ENCODE data around the gene TDRD9. TPM values are rescaled to one million over a fixed set of nuclear protein-coding genes. Genes with fewer than 3 reads are reported as not detected.

TDRD9 gene
- total and polyA plus RNA-seq, 4 donors, result 1.1 to 2.7 (median 2.0) TPM

DNA sequence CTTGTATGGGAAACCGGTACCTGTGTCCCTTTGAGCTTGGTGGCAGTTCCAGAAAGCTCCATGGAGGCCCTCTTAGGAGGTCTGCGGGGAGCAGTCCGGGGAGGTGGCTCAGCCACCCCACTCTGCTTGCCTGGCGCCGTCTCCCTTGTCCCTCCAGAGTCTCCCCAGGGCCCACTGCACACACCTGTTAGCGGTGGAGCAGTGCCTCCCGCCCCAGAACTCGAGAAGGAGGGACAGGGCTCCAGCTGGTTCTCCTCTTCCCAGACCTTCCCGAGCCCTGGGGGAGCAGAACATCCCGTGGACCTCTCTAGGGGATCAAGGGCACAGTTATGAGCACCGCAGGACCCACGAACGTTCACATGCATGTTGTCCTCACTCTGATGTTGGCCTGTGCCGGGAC lies 168.1 kb downstream of the TDRD9 start:
- intact Hi-C loops (cut with DNase I), result no loop called here
- H3K4me1 ChIP-seq (ENCODE audit: control insufficient read depth in 1 of 2, insufficient read depth in 2 of 2, low read length in 2 of 2), result no peaks in the 10 kb centered on the region
- H3K4me3 ChIP-seq (ENCODE audit: low read length in 2 of 2), result no peak overlapping the region
- DNase-seq, result no peak
- H3K27me3 ChIP-seq (ENCODE audit: control insufficient read depth in 1 of 2, insufficient read depth in 2 of 2, low read length in 1 of 2), result no peaks in the 10 kb centered on the region
- no peaks in the 10 kb centered on the region for H3K36me3 ChIP-seq (ENCODE audit: control insufficient read depth in 1 of 2, insufficient read depth in 2 of 2, low read length in 1 of 2)
- no peak overlapping the region for H3K27ac ChIP-seq (ENCODE audit: low read depth in 1 of 2, low read length in 2 of 2)
- ATAC-seq (ENCODE audit: low FRiP score), result no peak
- H3K9me3 ChIP-seq (ENCODE audit: control insufficient read depth, low read length), result no peaks in the 10 kb centered on the region
- WGBS, 2 donors, result 89 to 91% methylated on average over 14 of the region's 14 CpGs

DNA sequence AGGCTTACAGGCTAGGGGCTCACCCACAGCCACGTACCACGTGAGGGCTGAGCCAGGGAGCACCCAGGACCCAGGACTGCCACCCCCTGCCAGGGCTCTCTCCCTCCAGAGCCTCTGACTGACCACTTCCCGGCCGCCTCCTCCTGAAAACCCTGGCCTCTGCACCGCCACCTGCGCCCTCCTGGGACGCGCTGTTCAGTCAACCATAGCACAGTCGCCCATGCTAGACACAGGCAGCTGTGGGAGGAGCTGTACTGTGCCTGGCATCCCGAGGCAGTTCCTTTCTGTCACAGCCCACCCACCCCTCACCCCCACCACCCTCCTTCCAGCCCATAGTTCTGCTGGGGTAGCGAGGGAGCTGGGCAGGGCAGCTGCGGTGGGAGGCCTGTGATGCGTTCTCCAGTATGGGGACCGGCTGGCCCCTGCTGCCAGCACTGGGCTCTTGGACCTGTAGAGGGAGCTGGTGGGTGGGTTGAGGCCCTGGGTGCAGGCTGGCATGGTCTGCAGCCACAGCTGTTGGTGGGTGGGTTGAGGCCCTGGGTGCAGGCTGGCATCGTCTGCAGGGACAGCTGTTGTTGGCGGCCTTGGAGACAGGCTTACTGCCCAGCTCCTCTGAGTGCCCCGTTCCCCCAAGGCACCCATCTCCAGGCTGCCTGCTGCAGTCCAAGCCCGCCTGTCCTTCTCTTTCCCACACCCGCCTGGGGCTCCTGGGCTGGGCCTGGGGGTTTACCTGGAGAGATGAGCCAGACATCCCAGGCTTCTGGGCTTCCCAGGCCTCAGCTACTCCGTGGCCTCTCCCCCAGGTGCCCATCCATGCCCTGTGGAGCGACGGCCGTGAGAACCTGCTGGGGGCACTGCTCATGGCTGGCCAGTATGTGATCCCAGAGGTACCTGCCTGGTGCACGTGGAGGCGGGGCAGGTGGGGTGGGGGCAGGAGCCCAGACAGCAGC lies 168.8 kb downstream of the TDRD9 start:
- H3K27me3 ChIP-seq (ENCODE audit: control insufficient read depth in 1 of 2, insufficient read depth in 2 of 2, low read length in 1 of 2), result no peaks in the 10 kb centered on the region
- intact Hi-C loops (cut with DNase I), result no loop called here
- H3K4me1 ChIP-seq (ENCODE audit: control insufficient read depth in 1 of 2, insufficient read depth in 2 of 2, low read length in 2 of 2), result no peaks in the 10 kb centered on the region
- no peaks in the 10 kb centered on the region for H3K36me3 ChIP-seq (ENCODE audit: control insufficient read depth in 1 of 2, insufficient read depth in 2 of 2, low read length in 1 of 2)
- DNase-seq, result peak; percentile 42 to 59
- H3K4me3 ChIP-seq (ENCODE audit: low read length in 2 of 2), result no peak overlapping the region
- H3K9me3 ChIP-seq (ENCODE audit: control insufficient read depth, low read length), result no peaks in the 10 kb centered on the region
- 76 to 80% methylated on average over 25 of the region's 25 CpGs for WGBS, 2 donors
- H3K27ac ChIP-seq (ENCODE audit: low read depth in 1 of 2, low read length in 2 of 2), result no peak overlapping the region
- ATAC-seq (ENCODE audit: low FRiP score), result no peak

DNA sequence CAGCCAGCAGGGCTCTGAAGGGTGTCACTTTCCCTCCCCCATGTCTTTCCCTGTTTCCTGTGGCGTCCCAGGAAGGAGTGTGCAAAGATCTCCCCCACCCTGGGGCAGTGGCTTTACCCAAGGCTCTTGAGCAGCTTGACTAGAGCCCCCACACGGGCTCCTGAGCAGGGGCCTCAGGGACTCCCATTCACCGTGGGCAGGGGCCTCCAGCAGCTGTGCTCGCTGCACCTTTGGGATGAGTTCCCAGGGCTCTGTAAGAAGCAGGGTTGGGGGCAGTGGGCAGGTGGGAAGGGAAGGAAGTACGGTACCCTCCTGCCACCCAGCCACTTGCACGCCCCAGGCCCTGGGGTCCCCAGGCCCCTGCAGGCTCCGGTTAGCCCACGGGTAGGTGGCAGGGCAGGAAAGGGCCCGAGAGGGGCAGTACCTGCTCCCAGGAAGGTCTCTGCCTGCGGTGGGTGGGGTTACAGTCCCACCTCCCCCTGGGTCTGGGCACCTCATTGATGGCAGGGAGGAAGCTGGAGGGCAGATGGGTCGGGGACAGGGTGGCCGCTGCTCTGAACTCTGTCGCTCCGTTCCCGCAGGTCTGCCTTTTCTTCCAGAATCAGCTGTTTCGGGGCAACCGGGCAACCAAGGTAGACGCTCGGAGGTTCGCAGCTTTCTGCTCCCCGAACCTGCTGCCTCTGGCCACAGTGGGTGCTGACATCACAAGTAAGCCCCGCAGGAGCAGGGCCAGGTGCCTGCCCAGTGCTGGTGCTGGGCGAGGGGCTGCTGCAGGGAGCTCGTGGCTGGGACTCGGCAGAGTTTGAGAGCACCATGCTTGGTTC lies 170.2 kb downstream of the TDRD9 start:
- no peaks in the 10 kb centered on the region for H3K36me3 ChIP-seq (ENCODE audit: control insufficient read depth in 1 of 2, insufficient read depth in 2 of 2, low read length in 1 of 2)
- no peak overlapping the region for H3K27ac ChIP-seq (ENCODE audit: low read depth in 1 of 2, low read length in 2 of 2)
- no peaks in the 10 kb centered on the region for H3K9me3 ChIP-seq (ENCODE audit: control insufficient read depth, low read length)
- no peaks in the 10 kb centered on the region for H3K27me3 ChIP-seq (ENCODE audit: control insufficient read depth in 1 of 2, insufficient read depth in 2 of 2, low read length in 1 of 2)
- ATAC-seq (ENCODE audit: low FRiP score) (no peak), DNase-seq (peak; percentile 39 to 64)
- no peaks in the 10 kb centered on the region for H3K4me1 ChIP-seq (ENCODE audit: control insufficient read depth in 1 of 2, insufficient read depth in 2 of 2, low read length in 2 of 2)
- H3K4me3 ChIP-seq (ENCODE audit: low read length in 2 of 2), result no peak overlapping the region
- intact Hi-C loops (cut with DNase I), result no loop called here
- WGBS, 2 donors, result 91 to 94% methylated on average over 25 of the region's 25 CpGs

DNA sequence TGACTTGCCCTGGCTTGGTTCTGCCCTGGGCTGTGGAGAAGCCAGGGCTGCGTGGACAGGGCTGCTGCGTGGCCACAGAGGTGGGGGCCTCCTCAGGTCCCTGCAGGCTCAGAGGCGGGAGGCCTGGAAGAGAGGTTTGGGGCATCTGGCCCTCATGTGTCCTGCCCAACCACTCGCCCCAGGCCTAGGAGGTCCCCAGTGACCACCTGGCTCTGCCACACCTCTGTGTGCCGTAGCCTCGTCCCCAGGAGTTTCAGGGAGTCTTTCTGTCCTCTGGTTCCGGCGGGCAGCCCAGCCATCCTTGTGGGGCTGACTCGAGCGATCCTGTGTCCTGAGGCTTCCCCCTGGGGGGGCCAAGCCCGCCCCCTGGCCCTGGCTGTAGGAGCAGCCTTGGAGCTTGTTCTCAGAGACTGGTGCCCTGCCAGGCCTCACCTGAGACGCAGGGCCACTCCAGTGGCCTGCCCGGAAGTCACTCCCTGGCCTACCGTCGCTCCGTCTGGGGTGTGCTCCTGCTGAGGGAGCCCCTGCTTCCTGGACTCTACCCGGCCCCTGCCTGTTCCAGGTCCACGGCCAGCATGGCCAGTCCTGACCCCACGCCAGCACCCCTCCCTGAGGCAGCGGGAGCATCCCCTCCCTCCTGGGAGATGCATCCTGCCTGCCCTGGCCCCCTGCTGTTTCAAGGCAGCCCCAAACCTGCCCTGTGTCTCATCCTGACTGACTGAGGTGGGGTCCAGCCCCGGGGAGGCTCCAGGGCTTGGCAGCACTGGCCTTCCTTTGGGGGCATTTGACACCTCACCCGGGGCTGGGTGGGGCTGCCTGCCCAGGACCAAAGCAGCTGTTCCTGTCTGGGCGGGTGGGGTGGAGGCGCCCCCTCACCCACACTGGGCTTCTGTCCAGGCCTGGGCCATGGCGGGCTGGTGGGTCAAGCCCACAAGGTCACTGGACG lies 171.1 kb downstream of the TDRD9 start:
- intact Hi-C loops (cut with DNase I), result no loop called here
- H3K4me1 ChIP-seq (ENCODE audit: control insufficient read depth in 1 of 2, insufficient read depth in 2 of 2, low read length in 2 of 2), result no peaks in the 10 kb centered on the region
- H3K27me3 ChIP-seq (ENCODE audit: control insufficient read depth in 1 of 2, insufficient read depth in 2 of 2, low read length in 1 of 2), result no peaks in the 10 kb centered on the region
- H3K27ac ChIP-seq (ENCODE audit: low read depth in 1 of 2, low read length in 2 of 2), result no peak overlapping the region
- no peak overlapping the region for H3K4me3 ChIP-seq (ENCODE audit: low read length in 2 of 2)
- WGBS, 2 donors, result 85 to 89% methylated on average over 25 to 26 of the region's 26 CpGs
- no peak for ATAC-seq (ENCODE audit: low FRiP score)
- peak; percentile 45 to 71 for DNase-seq
- H3K36me3 ChIP-seq (ENCODE audit: control insufficient read depth in 1 of 2, insufficient read depth in 2 of 2, low read length in 1 of 2), result no peaks in the 10 kb centered on the region
- H3K9me3 ChIP-seq (ENCODE audit: control insufficient read depth, low read length), result no peaks in the 10 kb centered on the region

DNA sequence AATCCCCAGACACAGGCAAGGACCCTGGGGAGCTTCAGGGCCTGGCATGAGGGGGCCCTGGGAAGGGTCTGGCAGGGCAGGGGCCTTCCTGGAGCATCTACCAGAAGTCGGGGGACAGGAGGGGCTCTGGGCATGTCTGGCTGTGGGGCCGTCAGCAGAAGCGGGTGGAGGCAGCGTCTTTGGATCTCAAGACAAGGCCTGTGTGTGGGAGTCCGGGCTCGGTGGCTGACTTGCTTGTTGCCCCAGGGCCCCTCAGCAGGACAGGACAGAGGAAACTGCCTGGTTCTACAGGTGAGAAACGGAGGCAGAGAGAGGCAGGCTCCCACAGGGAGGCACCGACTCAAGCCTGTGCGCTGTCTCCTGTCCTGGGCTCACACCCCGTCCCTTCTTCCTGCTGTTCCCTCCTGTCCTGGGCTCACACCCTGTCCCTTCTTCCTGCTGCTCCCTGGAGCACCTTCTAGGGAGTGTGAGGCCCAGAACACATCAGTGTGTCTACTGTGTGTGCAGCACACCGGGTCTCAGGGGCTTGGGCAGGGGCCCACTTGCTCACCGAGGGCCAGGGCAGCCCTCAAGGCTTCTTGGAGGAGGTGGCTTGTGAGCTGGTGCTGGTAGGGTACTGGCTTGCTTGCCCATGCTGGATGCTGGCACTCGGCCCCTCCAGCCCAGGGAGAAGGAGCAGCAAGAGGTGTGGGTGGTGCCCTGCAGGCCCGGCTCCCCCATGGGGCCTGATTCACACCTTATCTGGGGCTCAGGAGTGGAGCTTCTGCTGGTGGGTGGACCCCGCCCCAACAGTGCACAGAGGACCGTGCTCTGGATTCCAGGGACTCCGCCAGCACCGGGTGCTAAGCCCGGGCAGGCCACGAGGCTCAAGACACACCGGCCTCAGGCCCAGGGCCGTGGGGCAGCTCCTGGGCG lies 172.2 kb downstream of the TDRD9 start:
- DNase-seq (peak in 1 of 2 donors; percentile 72), ATAC-seq (ENCODE audit: low FRiP score) (no peak)
- 81 to 83% methylated on average over 22 to 23 of the region's 23 CpGs for WGBS, 2 donors
- Histone ChIP-seq H3K36me3 (ENCODE audit: control insufficient read depth in 1 of 2, insufficient read depth in 2 of 2, low read length in 1 of 2) (no peaks in the 10 kb centered on the region), H3K4me3 (ENCODE audit: low read length in 2 of 2) (no peak overlapping the region), H3K4me1 (ENCODE audit: control insufficient read depth in 1 of 2, insufficient read depth in 2 of 2, low read length in 2 of 2) (no peaks in the 10 kb centered on the region), H3K9me3 (ENCODE audit: control insufficient read depth, low read length) (no peaks in the 10 kb centered on the region), H3K27ac (ENCODE audit: low read depth in 1 of 2, low read length in 2 of 2) (no peak overlapping the region), H3K27me3 (ENCODE audit: control insufficient read depth in 1 of 2, insufficient read depth in 2 of 2, low read length in 1 of 2) (no peaks in the 10 kb centered on the region)
- intact Hi-C loops (cut with DNase I), result no loop called here

DNA sequence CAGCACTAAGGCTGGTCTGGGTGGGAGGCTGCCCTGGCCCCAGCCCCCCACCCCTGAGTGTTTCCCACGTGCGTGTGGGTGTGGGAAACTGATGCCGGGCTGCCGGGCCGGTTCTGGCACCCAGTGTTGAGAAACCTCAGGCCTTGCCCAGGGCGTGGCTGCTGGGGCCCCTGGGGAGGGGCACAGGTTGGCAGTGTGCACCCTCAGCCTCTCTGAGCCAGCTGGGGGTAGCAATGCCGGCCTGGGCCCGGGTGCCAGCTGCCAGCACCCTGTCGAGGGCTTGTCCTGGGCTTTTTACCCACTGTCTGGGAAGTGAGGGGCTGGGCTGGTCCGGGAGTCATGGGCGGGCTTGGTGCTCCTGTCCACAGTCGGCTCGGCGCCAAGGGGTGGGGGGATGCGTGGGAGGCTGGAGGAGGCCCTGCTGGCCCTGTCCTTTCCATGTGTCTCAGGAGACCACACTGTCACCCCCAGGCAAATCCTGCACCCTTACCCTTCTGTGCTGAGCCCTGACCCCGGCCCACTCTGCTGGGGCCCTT lies 172.9 kb downstream of the TDRD9 start:
- intact Hi-C loops (cut with DNase I), result no loop called here
- 61% methylated on average over 14 to 16 of the region's 16 CpGs for WGBS, 2 donors
- Histone ChIP-seq H3K4me3 (ENCODE audit: low read length in 2 of 2) (no peak overlapping the region), H3K27me3 (ENCODE audit: control insufficient read depth in 1 of 2, insufficient read depth in 2 of 2, low read length in 1 of 2) (no peaks in the 10 kb centered on the region), H3K36me3 (ENCODE audit: control insufficient read depth in 1 of 2, insufficient read depth in 2 of 2, low read length in 1 of 2) (no peaks in the 10 kb centered on the region), H3K4me1 (ENCODE audit: control insufficient read depth in 1 of 2, insufficient read depth in 2 of 2, low read length in 2 of 2) (no peaks in the 10 kb centered on the region), H3K27ac (ENCODE audit: low read depth in 1 of 2, low read length in 2 of 2) (no peak overlapping the region), H3K9me3 (ENCODE audit: control insufficient read depth, low read length) (no peaks in the 10 kb centered on the region)
- no peak for ATAC-seq (ENCODE audit: low FRiP score)
- peak; percentile 39 to 73 for DNase-seq

DNA sequence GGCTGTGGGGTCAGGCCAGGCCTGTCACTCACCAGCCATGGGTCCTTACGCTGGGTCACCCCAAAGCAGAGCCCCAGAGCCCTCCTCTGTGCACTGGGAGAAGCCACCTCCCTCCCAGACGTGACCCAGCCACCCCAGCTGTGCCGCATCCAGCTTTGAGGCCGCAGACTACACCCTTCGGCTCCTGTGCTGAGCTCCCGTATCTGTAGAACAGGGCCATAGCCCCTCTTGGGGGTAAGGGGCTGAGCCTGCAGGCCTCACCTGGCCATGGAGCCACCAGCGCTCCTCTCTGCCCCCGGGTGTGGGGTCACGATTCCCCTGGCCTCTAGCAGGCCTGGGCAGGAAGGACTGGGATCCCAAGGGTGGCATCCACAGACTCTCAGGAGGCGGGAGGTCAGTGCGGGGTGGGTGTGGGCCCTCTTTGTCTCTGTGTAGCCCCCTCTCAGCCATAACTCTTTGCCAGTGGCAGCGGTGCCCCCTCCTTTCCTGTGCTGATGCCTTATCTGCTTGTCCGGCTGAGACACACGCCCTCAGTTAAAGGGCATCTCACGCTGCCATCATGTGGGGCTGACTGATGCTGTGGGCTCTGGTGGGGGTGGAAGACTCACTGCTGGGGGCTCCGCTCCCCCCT lies 173.5 kb downstream of the TDRD9 start:
- peak; percentile 40 to 68 for DNase-seq

More for the DNA sequence above, 173.5 kb downstream of the TDRD9 start:
- ATAC-seq (ENCODE audit: low FRiP score), result no peak
- intact Hi-C loops (cut with DNase I), result no loop called here
- H3K4me1 ChIP-seq (ENCODE audit: control insufficient read depth in 1 of 2, insufficient read depth in 2 of 2, low read length in 2 of 2), result no peaks in the 10 kb centered on the region
- H3K9me3 ChIP-seq (ENCODE audit: control insufficient read depth, low read length), result no peaks in the 10 kb centered on the region
- no peak overlapping the region for H3K4me3 ChIP-seq (ENCODE audit: low read length in 2 of 2)
- WGBS, 2 donors, result 90 to 91% methylated on average over 16 of the region's 16 CpGs
- no peaks in the 10 kb centered on the region for H3K27me3 ChIP-seq (ENCODE audit: control insufficient read depth in 1 of 2, insufficient read depth in 2 of 2, low read length in 1 of 2)
- no peak overlapping the region for H3K27ac ChIP-seq (ENCODE audit: low read depth in 1 of 2, low read length in 2 of 2)
- H3K36me3 ChIP-seq (ENCODE audit: control insufficient read depth in 1 of 2, insufficient read depth in 2 of 2, low read length in 1 of 2), result no peaks in the 10 kb centered on the region
